H9 (cell line): ENCODE results near the gene GP1BB. TPM values are rescaled to one million over a fixed set of nuclear protein-coding genes. Genes with fewer than 3 reads are reported as not detected.

ENCODE experiments used
- DNase-seq: peaks from one replicate; pipeline ENCODE4 v3.0.0-alpha.2; 2017
- H2AFZ ChIP-seq: one replicate; pipeline ENCODE4 v1.6.1; 2013; ENCODE audit warnings: mild to moderate bottlenecking, low read length, control low read depth, moderate library complexity
- H2AK5ac ChIP-seq: 2 replicates; pipeline ENCODE4 v1.6.1; 2013; ENCODE audit warnings: low read length, control low read depth, mixed read lengths; ENCODE audit not compliant: insufficient read length
- H2BK120ac ChIP-seq: one replicate; pipeline ENCODE4 v1.6.1; 2013; ENCODE audit warnings: low read depth, mild to moderate bottlenecking, low read length, control low read depth, inconsistent platforms; ENCODE audit not compliant: poor library complexity, severe bottlenecking
- H2BK12ac ChIP-seq: 2 replicates; pipeline ENCODE4 v1.6.1; 2013; ENCODE audit warnings: low read length, control low read depth, mixed read lengths, low read depth; ENCODE audit not compliant: insufficient read length
- H2BK15ac ChIP-seq: 2 replicates; pipeline ENCODE4 v1.6.1; 2013; ENCODE audit warnings: low read depth, low read length, control low read depth
- H2BK20ac ChIP-seq: one replicate; pipeline ENCODE4 v1.6.1; 2013; ENCODE audit warnings: low read depth, mild to moderate bottlenecking, low read length, control low read depth, inconsistent platforms; ENCODE audit not compliant: poor library complexity, severe bottlenecking
- H2BK5ac ChIP-seq: 2 replicates; pipeline ENCODE4 v1.6.1; 2013; ENCODE audit warnings: low read length, control low read depth, mixed read lengths; ENCODE audit not compliant: insufficient read length
- H3K14ac ChIP-seq: 2 replicates; pipeline ENCODE4 v1.6.1; 2013; ENCODE audit warnings: low read length, control low read depth; ENCODE audit not compliant: insufficient read depth
- H3K18ac ChIP-seq: 2 replicates; pipeline ENCODE4 v1.6.1; 2013; ENCODE audit warnings: low read depth, mild to moderate bottlenecking, mixed read lengths, low read length, control low read depth; ENCODE audit not compliant: insufficient read length
- H3K23ac ChIP-seq: 2 replicates; pipeline ENCODE4 v1.6.1; 2013; ENCODE audit warnings: low read length, control low read depth, mixed read lengths, low read depth; ENCODE audit not compliant: insufficient read length
- H3K23me2 ChIP-seq: 2 replicates; pipeline ENCODE4 v1.6.1; 2013; ENCODE audit warnings: low read depth, mild to moderate bottlenecking, mixed read lengths, low read length, control low read depth; ENCODE audit not compliant: insufficient read length, poor library complexity, severe bottlenecking
- H3K27ac ChIP-seq: 2 replicates; pipeline ENCODE4 v1.5.1; 2013; ENCODE audit warnings: low read length, control low read depth, mixed read lengths, low read depth; ENCODE audit not compliant: insufficient read length
- H3K27me3 ChIP-seq: 2 replicates; pipeline ENCODE4 v1.6.1; 2013; ENCODE audit warnings: low read length, control low read depth, inconsistent platforms; ENCODE audit not compliant: insufficient read depth
- H3K4ac ChIP-seq: 2 replicates; pipeline ENCODE4 v1.6.1; 2013; ENCODE audit warnings: low read depth, mild to moderate bottlenecking, control low read depth, inconsistent platforms, low read length, moderate library complexity
- H3K4me1 ChIP-seq: 2 replicates; pipeline ENCODE4 v1.6.1; 2013; ENCODE audit warnings: low read length, control low read depth, inconsistent platforms; ENCODE audit not compliant: insufficient read depth
- H3K4me2 ChIP-seq: 2 replicates; pipeline ENCODE4 v1.6.1; 2013; ENCODE audit warnings: low read length, control low read depth, mixed read lengths; ENCODE audit not compliant: insufficient read length, insufficient read depth
- H3K56ac ChIP-seq: 2 replicates; pipeline ENCODE4 v1.6.1; 2013; ENCODE audit warnings: low read depth, mild to moderate bottlenecking, mixed read lengths, low read length, control low read depth; ENCODE audit not compliant: insufficient read length
- H3K79me1 ChIP-seq: 2 replicates; pipeline ENCODE4 v1.6.1; 2013; ENCODE audit warnings: low read depth, mild to moderate bottlenecking, moderate library complexity, low read length, control low read depth, inconsistent platforms; ENCODE audit not compliant: insufficient read depth, poor library complexity, severe bottlenecking
- H3K79me2 ChIP-seq: 2 replicates; pipeline ENCODE4 v1.6.1; 2013; ENCODE audit warnings: low read length, control low read depth, inconsistent platforms; ENCODE audit not compliant: insufficient read depth
- H3K9ac ChIP-seq: 2 replicates; pipeline ENCODE4 v1.6.1; 2013; ENCODE audit warnings: low read length, control low read depth, mixed read lengths; ENCODE audit not compliant: insufficient read length; ENCODE audit errors: extremely low read depth
- H3K9me3 ChIP-seq: one replicate; pipeline ENCODE4 v1.6.1; 2013; ENCODE audit warnings: low read depth, low read length, inconsistent platforms; ENCODE audit not compliant: control insufficient read depth
- H3T11ph ChIP-seq: one replicate; pipeline ENCODE4 v1.6.1; 2013; ENCODE audit warnings: mild to moderate bottlenecking, low read length, control low read depth, inconsistent platforms
- H4K20me1 ChIP-seq: one replicate; pipeline ENCODE4 v1.6.1; 2013; ENCODE audit not compliant: control insufficient read depth, insufficient read length, insufficient read depth
- H4K5ac ChIP-seq: 2 replicates; pipeline ENCODE4 v1.6.1; 2013; ENCODE audit warnings: low read depth, mild to moderate bottlenecking, mixed read lengths, low read length, control low read depth; ENCODE audit not compliant: insufficient read length
- H4K8ac ChIP-seq: replicated peaks from 2 replicates; pipeline ENCODE4 v1.6.1; 2013; ENCODE audit warnings: low read length, control low read depth, mixed read lengths, low read depth; ENCODE audit not compliant: insufficient read length
- H4K91ac ChIP-seq: 2 replicates; pipeline ENCODE4 v1.6.1; 2013; ENCODE audit warnings: low read depth, mild to moderate bottlenecking, moderate library complexity, mixed read lengths, low read length, control low read depth; ENCODE audit not compliant: insufficient read length
- H3K27ac Mint-ChIP-seq, 3 experiments: 2 replicates in 2 of 3; 3 replicates in 1 of 3; pipeline ENCODE4 v1.8.0; 2020 to 2021; ENCODE audit warnings: mixed read lengths in 3 of 3, mild to moderate bottlenecking in 1 of 3, moderate library complexity in 1 of 3
- H3K27me3 Mint-ChIP-seq: 2 replicates; pipeline ENCODE4 v1.8.0; 2021; ENCODE audit warnings: low read depth, mild to moderate bottlenecking, moderate library complexity, mixed read lengths
- H3K36me3 Mint-ChIP-seq, 3 experiments: 2 replicates in 2 of 3; 3 replicates in 1 of 3; pipeline ENCODE4 v1.8.0; 2020 to 2021; ENCODE audit warnings: low read depth in 3 of 3, mixed read lengths in 3 of 3; ENCODE audit not compliant: insufficient read depth in 1 of 3
- H3K4me1 Mint-ChIP-seq, 2 experiments: 2 replicates each; pipeline ENCODE4 v1.8.0; 2020; ENCODE audit warnings: mixed read lengths in 2 of 2
- H3K4me3 Mint-ChIP-seq, 2 experiments: 2 replicates in 1 of 2; 3 replicates in 1 of 2; pipeline ENCODE4 v1.8.0; 2020 to 2021; ENCODE audit warnings: mild to moderate bottlenecking in 2 of 2, mixed read lengths in 2 of 2, moderate library complexity in 1 of 2
- H3K9me3 Mint-ChIP-seq, 2 experiments: 2 replicates in 1 of 2; 3 replicates in 1 of 2; pipeline ENCODE4 v1.8.0; 2020; ENCODE audit warnings: mild to moderate bottlenecking in 2 of 2, mixed read lengths in 2 of 2, moderate library complexity in 1 of 2
- WGBS: extraction: QIAGEN DNeasy Blood & Tissue Kit; methylation state at CpG from one replicate; pipeline ENCODE4 v1.1.7; 2013; ENCODE audit warnings: missing lambda C conversion rate, low lambda C conversion rate, mixed read lengths; ENCODE audit not compliant: insufficient read length; ENCODE audit errors: extremely low coverage; 5-methylcytosine and 5-hydroxymethylcytosine counted together
- total RNA-seq: library from RNA; stranded (reverse); gene quantifications from 2 replicates; pipeline ENCODE4 v1.2.1, GENCODE V29; 2021
- TF ChIP-seq, protein P1 (sequence below): fragments of 200-600 bp; sonication (generic); conservative IDR thresholded peaks from 3 replicates; pipeline ENCODE4 v1.8.0; 2021; ENCODE audit warnings: antibody characterized with exemption, mild to moderate bottlenecking

GP1BB gene
- total RNA-seq, 1 experiment from 2014 or later, result 3.4 TPM

- H2BK15ac ChIP-seq, result no peak overlapping the region
- Mint-ChIP-seq H3K9me3 (peaks cover 6 to 8% of the 10 kb centered on the region in 2 experiments; a peak in 3 of 5 replicates), H3K27ac (no peak overlapping the region), H3K4me3 (peak overlapping the region; percentile 46 to 69), H3K4me1 (peaks cover 13 to 28% of the 10 kb centered on the region in 2 experiments), H3K27me3 (peaks cover 76% of the 10 kb centered on the region), H3K36me3 (peaks cover 7 to 18% (median 14%) of the 10 kb centered on the region in 3 experiments; a peak in 6 of 7 replicates)
- peaks cover 16% of the 10 kb centered on the region for H3K23me2 ChIP-seq
- no peak overlapping the region for H2BK20ac ChIP-seq
- no peaks in the 10 kb centered on the region for H3K9me3 ChIP-seq
- H4K91ac ChIP-seq, result no peak overlapping the region
- WGBS, result no CpG with 5 or more reads among the region's 31 CpGs
- H2BK120ac ChIP-seq, result no peak overlapping the region
- no peak overlapping the region for H4K8ac ChIP-seq
- H2BK5ac ChIP-seq, result no peak overlapping the region
- peak overlapping the region; percentile 41 for H3K4me2 ChIP-seq
- no peak overlapping the region for H3K56ac ChIP-seq
- no peak overlapping the region for H3K27ac ChIP-seq
- H2AK5ac ChIP-seq, result no peak overlapping the region
- H2AFZ ChIP-seq, result no peak overlapping the region
- H3T11ph ChIP-seq, result no peak overlapping the region
- H3K79me1 ChIP-seq, result no peaks in the 10 kb centered on the region
- no peak overlapping the region for H3K18ac ChIP-seq
- H3K14ac ChIP-seq, result no peak overlapping the region
- H3K27me3 ChIP-seq, result peaks cover 46% of the 10 kb centered on the region; the same call in 1 of the 2 replicates
- H3K4ac ChIP-seq, result no peak overlapping the region
- no peak overlapping the region for H2BK12ac ChIP-seq
- peaks cover 2% of the 10 kb centered on the region for H4K20me1 ChIP-seq
- no peaks in the 10 kb centered on the region for H3K79me2 ChIP-seq
- DNase-seq, result no peak
- TF ChIP-seq, protein P1, sequence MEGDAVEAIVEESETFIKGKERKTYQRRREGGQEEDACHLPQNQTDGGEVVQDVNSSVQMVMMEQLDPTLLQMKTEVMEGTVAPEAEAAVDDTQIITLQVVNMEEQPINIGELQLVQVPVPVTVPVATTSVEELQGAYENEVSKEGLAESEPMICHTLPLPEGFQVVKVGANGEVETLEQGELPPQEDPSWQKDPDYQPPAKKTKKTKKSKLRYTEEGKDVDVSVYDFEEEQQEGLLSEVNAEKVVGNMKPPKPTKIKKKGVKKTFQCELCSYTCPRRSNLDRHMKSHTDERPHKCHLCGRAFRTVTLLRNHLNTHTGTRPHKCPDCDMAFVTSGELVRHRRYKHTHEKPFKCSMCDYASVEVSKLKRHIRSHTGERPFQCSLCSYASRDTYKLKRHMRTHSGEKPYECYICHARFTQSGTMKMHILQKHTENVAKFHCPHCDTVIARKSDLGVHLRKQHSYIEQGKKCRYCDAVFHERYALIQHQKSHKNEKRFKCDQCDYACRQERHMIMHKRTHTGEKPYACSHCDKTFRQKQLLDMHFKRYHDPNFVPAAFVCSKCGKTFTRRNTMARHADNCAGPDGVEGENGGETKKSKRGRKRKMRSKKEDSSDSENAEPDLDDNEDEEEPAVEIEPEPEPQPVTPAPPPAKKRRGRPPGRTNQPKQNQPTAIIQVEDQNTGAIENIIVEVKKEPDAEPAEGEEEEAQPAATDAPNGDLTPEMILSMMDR, result no peak
- H3K9ac ChIP-seq, result no peak overlapping the region
- H3K23ac ChIP-seq, result no peak overlapping the region
- H4K5ac ChIP-seq, result no peak overlapping the region
- peaks cover 2% of the 10 kb centered on the region; the same call in 1 of the 2 replicates for H3K4me1 ChIP-seq
Observed at GRCh38 chr22:19719050-19719482, 4.3 kb upstream of the GP1BB start.
